ENCODE measurements around the gene COL18A1.

The COL18A1 gene

DNA sequence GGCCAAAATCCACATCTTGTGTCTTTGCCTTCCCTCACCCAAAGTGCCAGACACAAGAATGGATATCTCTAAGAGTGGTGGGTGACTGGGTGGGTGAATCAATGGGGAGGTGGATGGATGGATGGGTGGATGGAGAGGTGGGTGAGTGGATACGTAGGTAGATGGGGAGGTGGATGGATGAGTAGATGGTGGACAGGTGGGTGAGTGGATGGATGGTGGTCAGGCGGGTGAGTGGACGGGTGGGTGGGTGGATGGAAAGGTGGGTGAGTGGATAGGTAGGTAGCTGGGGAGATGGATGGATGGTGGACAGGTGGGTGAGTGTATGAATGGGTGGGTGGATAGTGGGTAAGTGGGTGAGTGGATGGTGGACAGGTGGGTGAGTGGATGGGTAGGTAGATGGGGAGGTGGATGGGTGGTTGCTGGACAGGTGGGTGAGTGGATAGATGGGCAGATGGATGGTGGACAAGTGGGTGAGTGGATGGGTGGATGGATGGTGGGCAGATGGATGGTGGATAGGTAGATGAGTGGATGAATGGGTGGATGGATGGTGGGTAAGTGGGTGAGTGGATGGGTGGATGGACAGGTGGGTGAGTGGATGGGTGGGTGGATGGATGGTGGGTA lies 103.0 kb downstream of the COL18A1 start:
- no peak for DNase-seq (ENCODE audit: low spot score)

DNA sequence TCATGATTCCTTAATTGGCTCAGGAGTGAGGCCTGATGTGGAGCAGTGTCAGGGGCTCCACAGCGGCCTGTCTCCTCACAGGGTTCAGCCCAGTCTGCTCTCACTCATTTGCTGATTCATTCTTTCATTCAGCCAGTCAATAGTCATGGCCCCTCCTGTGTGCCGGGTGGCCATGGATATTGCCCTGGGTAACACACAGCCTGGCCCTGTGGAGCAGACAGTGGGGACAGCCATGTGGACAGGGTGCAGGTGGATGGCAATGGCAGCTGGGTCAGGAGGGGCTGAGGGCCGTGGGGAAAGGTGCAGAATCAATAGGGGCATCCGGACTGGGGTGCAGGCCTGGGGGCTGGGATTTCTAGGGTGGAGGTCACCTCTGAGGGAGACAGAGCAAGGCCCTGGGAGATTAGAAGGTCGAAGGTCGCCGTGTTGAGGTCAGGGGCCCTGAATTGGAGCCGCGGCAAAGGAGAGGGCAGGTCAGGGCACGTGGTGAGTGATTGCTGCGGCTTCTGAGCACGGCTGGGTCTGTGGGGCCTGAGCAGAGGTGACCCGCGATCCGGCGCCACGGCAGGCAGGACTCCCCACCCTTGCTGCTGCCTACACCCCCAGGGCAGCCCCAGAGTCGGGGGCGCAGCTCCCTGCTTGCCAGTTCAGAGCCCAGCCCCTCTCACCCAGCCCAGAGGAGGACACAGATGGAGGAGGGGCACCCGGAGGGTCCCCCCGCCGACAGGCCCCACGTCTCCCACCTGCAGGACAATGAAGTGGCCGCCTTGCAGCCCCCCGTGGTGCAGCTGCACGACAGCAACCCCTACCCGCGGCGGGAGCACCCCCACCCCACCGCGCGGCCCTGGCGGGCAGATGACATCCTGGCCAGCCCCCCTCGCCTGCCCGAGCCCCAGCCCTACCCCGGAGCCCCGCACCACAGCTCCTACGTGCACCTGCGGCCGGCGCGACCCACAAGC lies 103.9 kb downstream of the COL18A1 start:
- no peak for DNase-seq (ENCODE audit: low spot score)

DNA sequence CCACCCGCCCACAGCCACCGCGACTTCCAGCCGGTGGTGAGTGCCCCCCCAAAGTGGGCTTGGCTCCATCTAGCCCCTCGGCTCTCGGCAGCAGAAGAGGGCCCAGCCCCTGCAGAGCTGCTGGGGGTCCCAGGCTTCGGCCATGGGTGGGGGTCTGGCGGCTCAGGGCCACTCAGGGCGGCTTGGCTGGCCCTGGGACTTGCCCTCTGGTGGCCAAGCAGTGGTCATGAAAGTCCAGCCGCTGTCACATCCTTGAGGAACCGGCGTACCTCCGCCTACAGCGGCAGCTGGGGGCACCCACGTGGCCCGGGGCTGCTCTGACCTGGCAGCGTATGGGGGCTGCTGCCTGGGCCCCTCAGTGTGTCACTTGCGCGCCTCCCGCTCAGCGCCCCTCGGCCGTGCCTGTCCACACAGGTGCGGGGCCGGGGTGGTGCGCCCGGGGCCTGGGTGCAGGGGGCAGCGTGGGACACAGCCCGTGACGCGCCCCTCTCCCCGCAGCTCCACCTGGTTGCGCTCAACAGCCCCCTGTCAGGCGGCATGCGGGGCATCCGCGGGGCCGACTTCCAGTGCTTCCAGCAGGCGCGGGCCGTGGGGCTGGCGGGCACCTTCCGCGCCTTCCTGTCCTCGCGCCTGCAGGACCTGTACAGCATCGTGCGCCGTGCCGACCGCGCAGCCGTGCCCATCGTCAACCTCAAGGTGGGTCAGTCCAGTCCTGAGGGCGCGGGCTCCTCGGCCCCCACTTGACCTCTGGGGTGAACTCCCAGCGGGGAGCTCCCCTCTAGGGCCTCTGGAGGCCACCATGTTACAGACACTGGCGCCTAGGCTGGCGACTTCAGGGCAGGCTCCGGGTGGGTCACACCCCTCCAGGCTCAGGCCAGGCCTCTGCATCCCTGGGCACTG lies 104.9 kb downstream of the COL18A1 start:
- no peak for DNase-seq (ENCODE audit: low spot score)

DNA sequence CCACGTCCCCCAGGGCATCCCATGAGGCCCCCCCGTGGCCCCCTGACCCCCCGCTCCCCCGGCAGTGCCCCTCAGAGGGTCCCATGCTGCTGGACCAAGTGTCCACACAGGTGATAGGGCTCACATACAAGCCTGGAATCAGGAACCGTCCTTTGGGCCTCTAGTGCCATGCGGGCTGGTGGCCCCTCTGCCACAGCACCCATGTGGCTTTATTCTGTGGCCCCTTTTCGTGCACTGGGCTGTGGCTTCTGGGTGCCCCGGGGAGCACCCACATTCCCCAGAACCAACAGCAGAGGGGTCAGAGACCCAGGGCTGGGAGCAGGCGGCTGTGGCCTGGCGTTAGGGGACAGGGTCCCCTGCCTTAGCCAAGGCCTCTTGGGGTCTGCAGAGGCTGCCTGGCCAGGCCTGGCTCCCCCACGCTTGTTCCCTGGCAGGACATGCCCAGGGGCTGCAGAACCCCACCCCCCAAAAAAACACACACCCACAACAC lies 105.5 kb downstream of the COL18A1 start:
- no peak for DNase-seq (ENCODE audit: low spot score)

DNA sequence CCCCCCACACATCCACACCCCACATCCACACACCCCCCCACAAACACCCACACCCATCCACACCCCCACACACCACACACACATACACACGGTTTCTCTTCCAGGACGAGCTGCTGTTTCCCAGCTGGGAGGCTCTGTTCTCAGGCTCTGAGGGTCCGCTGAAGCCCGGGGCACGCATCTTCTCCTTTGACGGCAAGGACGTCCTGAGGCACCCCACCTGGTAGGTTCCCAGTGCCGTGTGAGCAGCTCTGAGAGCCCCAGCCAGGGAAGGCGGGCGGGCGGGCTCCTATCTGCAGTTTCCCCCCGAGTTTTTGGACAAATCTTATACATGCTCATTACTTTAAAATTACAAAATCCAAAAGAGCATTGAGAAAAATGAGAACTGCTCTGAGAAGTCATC lies 106.0 kb downstream of the COL18A1 start:
- DNase-seq (ENCODE audit: low spot score): no peak

DNA sequence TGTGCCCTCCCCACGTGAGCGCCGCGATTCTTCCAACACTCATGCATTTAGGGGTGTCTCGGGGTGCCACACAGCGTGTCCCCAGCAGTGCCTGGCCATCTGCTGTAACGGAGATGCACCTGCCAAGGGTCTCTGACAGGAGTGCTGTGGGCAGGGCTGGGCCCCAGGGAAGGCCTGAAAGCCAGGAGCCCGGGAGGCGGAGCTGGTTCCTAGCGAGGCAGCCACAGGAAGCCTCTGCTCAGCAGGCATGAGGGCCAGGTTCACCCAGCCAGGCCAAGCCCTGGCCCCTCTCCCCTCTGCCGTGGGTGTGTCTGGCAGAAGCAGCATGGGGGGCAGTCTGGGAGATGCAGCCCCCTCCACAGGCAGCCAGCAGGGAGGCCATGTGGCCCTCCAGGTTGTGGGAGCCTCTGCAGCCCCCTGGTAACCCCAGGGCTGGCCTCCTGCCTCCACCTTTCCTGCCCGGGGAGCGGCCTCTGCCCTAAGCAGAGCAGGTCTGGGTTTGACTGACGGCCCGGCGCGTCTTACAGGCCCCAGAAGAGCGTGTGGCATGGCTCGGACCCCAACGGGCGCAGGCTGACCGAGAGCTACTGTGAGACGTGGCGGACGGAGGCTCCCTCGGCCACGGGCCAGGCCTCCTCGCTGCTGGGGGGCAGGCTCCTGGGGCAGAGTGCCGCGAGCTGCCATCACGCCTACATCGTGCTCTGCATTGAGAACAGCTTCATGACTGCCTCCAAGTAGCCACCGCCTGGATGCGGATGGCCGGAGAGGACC lies 106.9 kb downstream of the COL18A1 start:
- no peak for DNase-seq (ENCODE audit: low spot score)

DNA sequence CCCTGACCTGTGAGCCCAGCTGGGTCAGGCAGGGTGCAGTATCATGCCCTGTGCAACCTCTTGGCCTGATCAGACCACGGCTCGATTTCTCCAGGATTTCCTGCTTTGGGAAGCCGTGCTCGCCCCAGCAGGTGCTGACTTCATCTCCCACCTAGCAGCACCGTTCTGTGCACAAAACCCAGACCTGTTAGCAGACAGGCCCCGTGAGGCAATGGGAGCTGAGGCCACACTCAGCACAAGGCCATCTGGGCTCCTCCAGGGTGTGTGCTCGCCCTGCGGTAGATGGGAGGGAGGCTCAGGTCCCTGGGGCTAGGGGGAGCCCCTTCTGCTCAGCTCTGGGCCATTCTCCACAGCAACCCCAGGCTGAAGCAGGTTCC lies 107.6 kb downstream of the COL18A1 start:
- no peak for DNase-seq (ENCODE audit: low spot score)

DNA sequence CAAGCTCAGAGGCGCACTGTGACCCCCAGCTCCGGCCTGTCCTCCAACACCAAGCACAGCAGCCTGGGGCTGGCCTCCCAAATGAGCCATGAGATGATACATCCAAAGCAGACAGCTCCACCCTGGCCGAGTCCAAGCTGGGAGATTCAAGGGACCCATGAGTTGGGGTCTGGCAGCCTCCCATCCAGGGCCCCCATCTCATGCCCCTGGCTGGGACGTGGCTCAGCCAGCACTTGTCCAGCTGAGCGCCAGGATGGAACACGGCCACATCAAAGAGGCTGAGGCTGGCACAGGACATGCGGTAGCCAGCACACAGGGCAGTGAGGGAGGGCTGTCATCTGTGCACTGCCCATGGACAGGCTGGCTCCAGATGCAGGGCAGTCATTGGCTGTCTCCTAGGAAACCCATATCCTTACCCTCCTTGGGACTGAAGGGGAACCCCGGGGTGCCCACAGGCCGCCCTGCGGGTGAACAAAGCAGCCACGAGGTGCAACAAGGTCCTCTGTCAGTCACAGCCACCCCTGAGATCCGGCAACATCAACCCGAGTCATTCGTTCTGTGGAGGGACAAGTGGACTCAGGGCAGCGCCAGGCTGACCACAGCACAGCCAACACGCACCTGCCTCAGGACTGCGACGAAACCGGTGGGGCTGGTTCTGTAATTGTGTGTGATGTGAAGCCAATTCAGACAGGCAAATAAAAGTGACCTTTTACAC lies 108.2 kb downstream of the COL18A1 start:
- DNase-seq (ENCODE audit: low spot score): no peak

DNA sequence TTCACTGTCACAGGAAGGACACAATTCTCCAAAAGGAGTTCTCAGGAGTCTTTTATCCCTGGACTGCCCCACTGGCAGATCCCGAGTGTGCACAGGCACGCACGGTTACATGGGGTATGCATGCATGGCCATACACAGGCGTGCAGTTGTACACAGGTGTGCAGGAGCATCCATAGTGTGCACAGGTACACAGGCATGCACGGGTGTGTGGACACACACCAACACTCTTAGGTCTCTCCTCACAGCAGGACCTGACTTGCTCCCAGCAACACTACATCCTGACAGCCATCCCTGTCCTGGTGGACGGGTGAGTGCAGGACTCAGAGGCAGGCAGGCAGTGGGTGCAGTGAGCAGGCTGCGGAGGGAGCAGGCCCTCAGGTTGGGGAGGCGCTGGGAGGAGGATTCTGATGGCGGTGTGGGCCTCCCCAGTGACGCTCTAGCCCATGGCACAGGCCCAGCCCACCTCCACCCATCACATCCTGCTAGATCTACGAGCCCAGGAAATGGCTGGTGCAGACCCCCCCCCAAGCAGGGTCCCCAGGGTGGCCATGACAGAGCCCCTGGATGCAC lies 108.9 kb downstream of the COL18A1 start:
- DNase-seq (ENCODE audit: low spot score): no peak

DNA sequence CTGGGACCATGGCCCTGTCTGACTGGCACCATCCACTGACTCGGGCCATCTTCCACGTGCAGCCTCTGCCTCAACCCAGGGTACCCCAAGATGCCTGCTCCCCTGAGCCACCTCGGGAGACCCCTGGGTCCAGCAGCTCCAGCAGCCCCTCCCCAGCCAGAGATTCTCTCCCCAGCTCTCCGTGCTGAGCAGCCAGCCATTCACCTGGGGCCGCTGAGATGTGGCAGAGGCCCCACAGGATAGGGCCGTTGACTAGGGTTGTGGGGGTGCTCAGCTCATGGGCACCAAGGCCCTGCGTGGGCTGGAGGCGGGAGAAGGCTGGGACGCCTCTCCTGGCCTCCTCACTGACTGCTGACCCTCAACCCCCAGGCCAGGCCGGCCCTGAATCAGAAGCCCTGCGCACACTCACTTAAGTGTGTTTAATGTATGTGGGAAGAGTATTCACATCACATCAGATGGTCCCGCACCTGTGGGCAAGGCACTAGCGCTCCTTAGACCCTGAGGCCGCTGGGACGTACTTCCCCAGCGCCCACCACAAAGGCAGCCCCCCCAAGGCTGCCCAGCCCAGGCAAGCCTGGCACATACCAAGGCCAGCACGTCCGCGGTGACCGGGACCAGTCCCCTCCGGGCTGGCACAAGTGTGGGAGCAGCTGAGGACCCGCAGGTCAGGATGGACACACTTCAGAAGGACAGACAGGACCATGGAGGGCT lies 109.5 kb downstream of the COL18A1 start:
- DNase-seq (ENCODE audit: low spot score): no peak

DNA sequence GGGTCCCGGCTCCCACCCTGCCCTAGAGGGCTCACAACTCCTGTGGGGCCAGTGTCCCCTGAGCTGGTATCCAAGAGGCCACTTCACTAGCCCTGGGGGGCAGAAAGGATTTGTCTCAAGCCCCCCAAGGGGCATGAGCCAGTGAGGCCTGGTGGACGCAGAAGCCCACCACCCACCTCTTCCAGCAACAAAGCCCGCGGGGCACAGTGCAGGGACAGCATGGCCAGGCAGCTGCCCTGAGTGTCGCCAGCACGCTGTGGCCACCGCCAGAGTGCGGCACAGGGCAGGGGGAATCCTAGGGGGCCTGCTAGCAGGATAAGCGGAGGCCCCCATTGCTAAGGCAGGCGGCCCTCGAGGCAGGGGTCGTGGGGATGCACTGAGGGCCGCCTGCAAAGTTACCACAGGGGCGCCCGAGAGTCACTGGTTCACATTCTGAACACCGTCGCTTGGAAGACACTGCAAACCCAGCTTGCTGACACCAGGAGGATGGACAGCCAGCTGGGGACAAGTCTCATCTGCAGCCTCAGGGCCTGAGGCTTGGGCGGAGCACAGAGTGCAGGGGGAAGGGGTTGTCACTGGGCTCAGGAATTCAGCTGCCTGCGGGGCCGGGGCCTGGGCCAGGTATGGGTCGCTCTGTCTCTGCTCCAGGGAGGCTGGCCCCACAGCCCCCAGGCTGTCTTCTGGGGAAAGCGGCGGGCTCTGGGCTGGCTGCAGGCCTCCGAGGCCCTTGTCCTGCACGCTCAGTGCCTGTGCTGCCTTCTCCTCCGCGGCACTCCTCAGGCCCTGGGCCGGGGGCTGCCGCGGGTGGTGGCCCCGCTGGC lies 110.5 kb downstream of the COL18A1 start:
- no peak for DNase-seq (ENCODE audit: low spot score)

DNA sequence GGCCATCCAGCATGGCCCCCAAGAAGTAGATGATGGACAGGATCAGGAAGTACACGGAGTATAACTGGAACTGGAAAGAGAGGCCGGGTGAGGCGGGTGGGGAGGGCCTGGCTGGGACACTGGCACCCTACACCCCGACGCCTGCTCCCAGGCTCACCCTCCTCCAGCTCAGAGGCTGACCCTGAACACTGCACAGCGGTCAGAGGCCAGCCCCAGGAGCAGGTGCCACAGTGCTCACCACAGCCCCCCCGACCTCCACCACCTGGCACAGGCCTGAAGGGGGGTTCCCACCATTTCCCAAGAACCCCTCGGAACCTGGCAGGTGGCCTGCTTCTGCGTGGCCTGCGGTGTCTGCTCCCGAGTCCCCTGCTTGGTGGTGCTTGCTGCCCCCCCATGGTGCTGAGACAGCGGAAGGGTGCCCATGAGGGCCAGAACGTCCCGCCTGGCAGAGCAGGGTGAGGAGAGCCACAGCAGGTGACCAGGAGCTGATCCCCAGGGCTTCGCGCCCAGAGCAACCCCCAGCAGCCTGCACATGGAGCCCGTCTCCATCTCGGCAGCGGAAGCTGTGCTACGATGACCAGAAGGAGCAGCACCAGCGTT lies 111.2 kb downstream of the COL18A1 start:
- no peak for DNase-seq (ENCODE audit: low spot score)

DNA sequence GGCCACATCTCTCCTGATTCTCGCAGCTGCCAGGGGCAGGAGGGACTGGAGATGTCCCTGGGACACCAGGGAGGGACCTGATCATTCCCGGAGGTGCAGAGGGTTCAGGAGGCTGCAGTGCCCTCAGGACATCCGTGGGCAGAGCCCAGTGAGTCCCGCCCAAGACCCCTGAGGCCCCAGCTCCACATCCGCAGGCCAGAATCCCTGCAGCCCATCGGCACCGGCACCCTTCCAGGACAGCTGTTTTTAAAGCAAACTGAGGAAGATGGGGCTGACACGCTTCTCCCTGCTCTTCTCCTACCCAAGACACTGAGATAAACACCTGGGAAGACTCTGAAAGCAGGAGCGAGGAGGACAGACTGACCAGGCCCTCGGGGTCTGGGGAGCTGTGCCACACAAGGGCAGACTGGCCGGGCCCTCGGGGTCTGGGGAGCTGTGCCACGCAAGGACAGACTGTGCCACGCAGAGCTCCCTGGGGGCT lies 111.7 kb downstream of the COL18A1 start:
- no peak for DNase-seq (ENCODE audit: low spot score)

DNA sequence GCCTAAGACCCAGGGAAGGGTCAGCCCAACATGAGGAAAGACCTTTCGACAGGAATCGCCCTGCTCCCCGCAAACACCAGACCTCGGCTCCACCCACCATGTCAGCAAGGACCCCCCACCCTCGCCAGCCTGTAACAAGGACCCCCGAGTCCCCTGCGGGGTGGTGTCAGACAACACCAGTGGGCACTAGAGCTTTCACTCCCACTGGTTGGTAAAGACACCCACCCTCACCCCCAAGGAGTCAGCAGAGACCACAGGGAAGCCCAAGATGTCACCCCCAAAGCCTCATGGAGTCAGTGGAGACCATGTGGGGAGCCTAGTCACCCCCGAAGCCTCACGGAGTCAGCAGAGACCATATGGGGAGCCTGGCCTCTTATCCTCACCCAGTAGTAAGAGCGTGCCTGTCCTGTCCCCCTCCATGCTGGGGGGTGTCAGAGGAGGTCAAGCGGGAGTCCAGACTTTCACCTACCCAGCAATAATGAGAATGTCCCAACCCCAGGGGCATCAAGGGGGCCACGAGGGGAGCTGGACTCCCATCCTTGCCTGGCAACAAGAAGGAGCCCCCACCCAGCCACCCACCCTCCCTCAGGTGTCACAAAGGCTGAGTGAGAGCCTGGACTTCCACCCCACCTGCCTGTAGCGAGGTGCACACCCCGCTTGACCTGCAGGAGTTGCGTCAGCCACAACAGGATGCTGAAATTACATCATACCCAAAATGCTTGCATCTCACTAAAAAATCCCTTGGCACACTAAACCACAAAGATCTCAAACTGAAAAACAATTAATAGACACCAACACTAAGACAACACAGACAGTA lies 112.5 kb downstream of the COL18A1 start:
- DNase-seq (ENCODE audit: low spot score): no peak

DNA sequence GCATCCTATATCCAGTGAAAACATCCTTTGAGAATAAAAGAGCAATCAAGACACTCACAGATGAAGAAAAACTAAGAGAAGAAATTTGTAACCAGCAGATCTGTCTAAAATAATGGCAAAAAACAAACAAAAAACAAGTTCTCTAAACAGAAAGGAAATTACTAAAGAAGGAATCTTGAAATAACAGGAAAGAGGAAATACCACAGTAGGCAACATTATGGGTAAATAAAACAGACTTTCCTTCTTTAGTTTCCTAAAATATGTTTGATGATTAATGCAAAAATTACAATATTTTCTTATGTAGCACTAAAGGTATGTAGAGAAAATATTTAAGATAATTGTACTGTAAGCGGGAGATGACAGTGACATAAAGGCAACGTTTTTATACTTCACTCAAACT lies 113.8 kb downstream of the COL18A1 start:
- no peak for DNase-seq (ENCODE audit: low spot score)

DNA sequence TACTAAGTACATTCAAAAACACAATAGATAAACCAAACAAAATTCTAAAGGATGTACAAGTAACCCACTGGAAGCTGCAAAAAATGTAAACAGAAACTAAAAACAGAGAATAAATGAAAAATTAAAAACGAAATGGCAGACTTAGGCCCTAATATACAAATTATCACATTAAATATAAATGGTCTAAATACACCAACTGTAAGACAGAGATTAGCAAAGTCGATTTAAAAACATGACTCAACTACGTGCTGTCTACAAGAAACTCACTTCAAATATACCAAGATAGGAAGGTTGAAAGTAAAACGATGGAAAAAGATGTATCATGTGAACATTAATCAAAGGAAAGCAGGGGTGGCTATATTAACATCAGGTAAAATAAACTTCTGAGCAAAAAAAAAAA lies 114.2 kb downstream of the COL18A1 start:
- no peak for DNase-seq (ENCODE audit: low spot score)

DNA sequence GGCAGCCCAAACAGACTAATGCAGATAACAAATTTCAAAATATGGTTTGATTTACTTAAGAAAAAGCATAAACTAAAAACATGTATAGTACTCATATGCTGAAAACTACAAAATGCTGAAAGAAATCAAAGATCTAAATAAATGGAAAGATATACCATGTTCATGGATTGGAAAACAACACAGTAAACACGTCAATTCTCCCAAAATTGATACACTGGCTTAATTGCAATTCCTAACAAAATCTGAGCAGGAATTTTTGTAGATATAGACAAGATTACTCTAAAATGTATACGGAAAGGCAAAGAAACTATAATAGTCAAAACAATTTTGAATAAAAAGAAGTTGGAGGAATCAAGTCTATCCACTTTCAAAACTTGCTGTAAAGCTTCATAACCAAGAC lies 116.3 kb downstream of the COL18A1 start:
- DNase-seq (ENCODE audit: low spot score): no peak

DNA sequence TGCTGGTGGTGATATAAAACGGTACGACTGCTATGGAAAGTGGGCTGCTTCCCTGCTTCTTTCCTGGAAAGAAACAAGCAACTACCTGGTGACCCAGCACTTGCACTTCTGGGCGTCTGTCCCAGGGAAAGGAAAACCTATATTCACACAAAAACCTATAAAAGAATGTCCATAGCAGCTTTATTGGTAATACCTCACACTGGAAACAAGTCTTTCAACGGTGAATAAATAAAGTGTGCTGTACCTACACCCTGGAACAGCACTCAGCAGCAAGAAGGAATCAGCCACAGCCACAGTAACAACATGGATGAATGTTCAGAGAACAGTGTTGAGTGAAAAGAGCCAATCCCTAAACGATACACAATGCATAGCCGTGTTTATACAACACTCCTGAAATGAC lies 117.4 kb downstream of the COL18A1 start:
- DNase-seq (ENCODE audit: low spot score): no peak

All from putamen (tissue), 1 donor.